Breast epithelium (tissue), 4 donors: ENCODE results near the gene RAI1. TPM values are rescaled to one million over a fixed set of nuclear protein-coding genes. Genes with fewer than 3 reads are reported as not detected.

Experiments used
- DNase-seq, 2 donors: peaks; one replicate each; pipeline ENCODE4 v3.0.0-alpha.2; 2019; ENCODE audit warnings: low spot score in 2 of 2
- H3K27ac ChIP-seq, 2 donors: fragments of 200-600 bp; sonication (generic) in 1 of 2; one replicate each; pipeline ENCODE4 v1.5.1; 2016 to 2019; ENCODE audit warnings: mild to moderate bottlenecking in 1 of 2
- H3K27me3 ChIP-seq, 2 donors: fragments of 200-600 bp; sonication (generic) in 1 of 2; one replicate each; pipeline versions ENCODE4 v1.5.1 to v1.6.0; 2017 to 2019; ENCODE audit warnings: control low read depth in 1 of 2, mild to moderate bottlenecking in 1 of 2
- H3K36me3 ChIP-seq: fragments of 200-600 bp; one replicate; pipeline ENCODE4 v1.5.1; 2019
- H3K4me1 ChIP-seq, 2 donors: fragments of 200-600 bp; sonication (generic); one replicate each; pipeline ENCODE4 v1.5.1; 2016 to 2019; ENCODE audit warnings: control low read depth in 1 of 2
- H3K4me3 ChIP-seq, 3 donors: fragments of 200-600 bp; sonication (generic); 1 replicate in 2 of 3; 2 replicates in 1 of 3; pipeline ENCODE4 v1.5.1; 2016 to 2019; ENCODE audit warnings: mild to moderate bottlenecking in 3 of 3, moderate library complexity in 2 of 3
- H3K9me3 ChIP-seq, 2 donors: fragments of 200-600 bp; sonication (generic) in 1 of 2; one replicate each; pipeline ENCODE4 v1.5.1; 2016 to 2019; ENCODE audit warnings: control low read depth in 1 of 2
- CTCF ChIP-seq, 3 donors: fragments of 450-650 bp; IDR thresholded peaks; one replicate each; pipeline ENCODE4 v1.5.1; 2016 to 2017; ENCODE audit warnings: antibody characterized with exemption in 3 of 3, mild to moderate bottlenecking in 3 of 3, moderate library complexity in 3 of 3
- POLR2A ChIP-seq: fragments of 450-650 bp; IDR thresholded peaks from one replicate; pipeline ENCODE4 v1.6.1; 2016; ENCODE audit warnings: antibody characterized with exemption, mild to moderate bottlenecking, moderate library complexity
- POLR2AphosphoS5 ChIP-seq, 3 donors: sonication (generic); formaldehyde crosslinking; IDR thresholded peaks; one replicate each; pipeline ENCODE4 v1.6.1; 2017; ENCODE audit warnings: antibody characterized with exemption in 3 of 3
- intact Hi-C: fragments of 100-400 bp; cut with DNase I; formaldehyde crosslinking; loops from one replicate; pipeline ENCODE4 v1.15.1; 2023; ENCODE audit warnings: low total_unique reads
- total RNA-seq, 3 donors: library from RNA; depleted of rRNA; stranded (reverse); fragments of >200 nt; gene quantifications; one replicate each; pipeline ENCODE4 v1.1.0, GENCODE V29; 2016

Gene RAI1
- total RNA-seq, 3 donors from 2014 or later: 5.6 to 25.6 (median 20.6) TPM

DNA sequence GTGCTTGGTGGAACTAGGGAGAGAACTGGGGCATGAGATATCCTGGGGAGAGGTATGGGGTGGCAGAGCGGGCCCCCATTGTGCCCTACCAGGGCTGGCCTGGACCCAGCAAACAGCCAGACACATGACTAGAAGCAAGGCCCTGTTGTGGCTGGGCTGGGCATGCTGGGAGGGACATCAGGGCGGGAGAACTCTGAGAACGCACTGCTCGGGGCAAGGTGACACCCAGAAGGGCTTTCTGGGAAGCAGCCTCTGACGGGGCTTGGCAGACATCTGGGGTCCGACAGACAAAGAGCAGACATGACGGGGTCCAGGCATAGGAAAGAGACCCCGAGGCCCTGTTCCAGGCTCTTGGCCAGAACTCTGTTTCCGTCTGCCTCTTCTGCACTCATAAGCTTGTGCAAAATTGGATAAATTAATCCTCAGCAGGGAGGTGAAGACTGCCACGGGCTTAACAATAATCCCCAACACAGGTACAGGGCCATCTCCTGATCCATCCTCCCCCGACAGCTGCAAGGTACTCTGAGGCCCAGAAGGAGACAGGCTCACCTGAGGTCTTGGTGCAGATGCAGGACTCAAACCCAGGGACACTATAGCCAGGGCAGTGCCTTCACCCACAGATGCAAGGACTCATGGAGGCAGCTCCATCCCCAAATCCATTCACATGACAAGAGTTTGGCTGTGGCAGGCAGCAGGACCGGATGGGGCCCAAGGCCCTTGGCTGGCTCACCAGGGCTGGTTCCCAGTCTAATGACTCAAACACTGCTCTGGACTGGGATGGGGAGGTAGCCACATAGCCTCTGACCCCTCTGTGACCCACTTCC lies 150.2 kb downstream of the RAI1 start:
- intact Hi-C loops: loop anchor here (10.0 kb wide), 1 partner anchor 373 kb away; no protein-coding TSS in a partner anchor
- DNase-seq: no peak
- H3K4me1 ChIP-seq: peaks cover 0 to 51% of the 10 kb centered on the region in 2 donors
- H3K9me3 ChIP-seq: no peaks in the 10 kb centered on the region
- no peaks in the 10 kb centered on the region for H3K36me3 ChIP-seq
- H3K4me3 ChIP-seq: no peak overlapping the region
- TF ChIP-seq CTCF (IDR thresholded peaks at IDR 0.05): no peak
- TF ChIP-seq POLR2AphosphoS5 (IDR thresholded peaks at IDR 0.05): no peak
- no peak for TF ChIP-seq POLR2A
- no peaks in the 10 kb centered on the region for H3K27me3 ChIP-seq
- H3K27ac ChIP-seq: peak overlapping the region; percentile 84 to 92

- intact Hi-C loops: loop anchor here (10.0 kb wide), 1 partner anchor 373 kb away; no protein-coding TSS in a partner anchor
- no peak for DNase-seq
- H3K4me3 ChIP-seq: no peak overlapping the region
- H3K9me3 ChIP-seq: no peaks in the 10 kb centered on the region
- peak overlapping the region; percentile 84 to 92 for H3K27ac ChIP-seq
- H3K36me3 ChIP-seq: no peaks in the 10 kb centered on the region
- no peaks in the 10 kb centered on the region for H3K27me3 ChIP-seq
- no peak for TF ChIP-seq POLR2A
- TF ChIP-seq POLR2AphosphoS5 (IDR thresholded peaks at IDR 0.05): no peak
- TF ChIP-seq CTCF (IDR thresholded peaks at IDR 0.05): no peak
- H3K4me1 ChIP-seq: peaks cover 3 to 45% of the 10 kb centered on the region in 2 donors
Measured at GRCh38 chr17:17832032-17832363, 150.7 kb downstream of the RAI1 start.

- H3K27ac ChIP-seq: peak overlapping the region in 1 of 2 donors; percentile 100
Measured at GRCh38 chr17:17833658-17834357, 152.6 kb downstream of the RAI1 start.

GRCh38 chr17:17834974-17835373 lies 153.7 kb downstream of the RAI1 start:
- intact Hi-C loops: loop anchor here (10.0 kb wide), 1 partner anchor 370 kb away; no protein-coding TSS in a partner anchor

More at GRCh38 chr17:17833658-17834357, 152.6 kb downstream of the RAI1 start:
- H3K4me1 ChIP-seq: peaks cover 12 to 52% of the 10 kb centered on the region in 2 donors
- TF ChIP-seq POLR2A: no peak
- no peak for TF ChIP-seq CTCF (IDR thresholded peaks at IDR 0.05)
- no peak for TF ChIP-seq POLR2AphosphoS5 (IDR thresholded peaks at IDR 0.05)
- intact Hi-C loops: loop anchor here (10.0 kb wide), 1 partner anchor 371 kb away; no protein-coding TSS in a partner anchor
- no peaks in the 10 kb centered on the region for H3K27me3 ChIP-seq
- no peak overlapping the region for H3K4me3 ChIP-seq
- no peaks in the 10 kb centered on the region for H3K36me3 ChIP-seq
- no peak for DNase-seq
- H3K9me3 ChIP-seq: no peaks in the 10 kb centered on the region

More at GRCh38 chr17:17834974-17835373, 153.7 kb downstream of the RAI1 start:
- TF ChIP-seq CTCF (IDR thresholded peaks at IDR 0.05) (no peak), POLR2AphosphoS5 (IDR thresholded peaks at IDR 0.05) (no peak), POLR2A (no peak)
- peak overlapping the region in 1 of 3 donors; percentile 98 for H3K4me3 ChIP-seq
- H3K27ac ChIP-seq: peak overlapping the region; percentile 99 to 100
- no peaks in the 10 kb centered on the region for H3K36me3 ChIP-seq
- peaks cover 12 to 57% of the 10 kb centered on the region in 2 donors for H3K4me1 ChIP-seq
- DNase-seq: no peak
- no peaks in the 10 kb centered on the region for H3K27me3 ChIP-seq
- H3K9me3 ChIP-seq: no peaks in the 10 kb centered on the region
